ENCODE data around the gene PTPRN2. TPM values are rescaled to one million over a fixed set of nuclear protein-coding genes. Genes with fewer than 3 reads are reported as not detected.

Gene PTPRN2
- total RNA-seq, 1 donor from 2014 or later, result 15.4 TPM

- H3K9me3 Mint-ChIP-seq, result no peaks in the 10 kb centered on the region
- no peak overlapping the region for H3K27ac Mint-ChIP-seq
- peaks cover 2% of the 10 kb centered on the region for H3K4me1 Mint-ChIP-seq (ENCODE audit: unreplicated experiment)
- TF ChIP-seq CTCF (conservative IDR thresholded peaks at IDR 0.05), result no peak
- no peak for DNase-seq (ENCODE audit: extremely low spot score, unreplicated experiment)
- H3K4me3 Mint-ChIP-seq, result no peak overlapping the region
- H3K27me3 Mint-ChIP-seq, result peaks cover 1% of the 10 kb centered on the region
- H3K36me3 Mint-ChIP-seq, result no peaks in the 10 kb centered on the region
Measured at GRCh38 chr7:157621131-157621681, 966.4 kb downstream of the PTPRN2 start.

- Mint-ChIP-seq H3K4me3 (no peak overlapping the region), H3K27me3 (no peaks in the 10 kb centered on the region), H3K9me3 (no peaks in the 10 kb centered on the region), H3K27ac (no peak overlapping the region), H3K4me1 (ENCODE audit: unreplicated experiment) (no peaks in the 10 kb centered on the region), H3K36me3 (no peaks in the 10 kb centered on the region)
- no peak for TF ChIP-seq CTCF (conservative IDR thresholded peaks at IDR 0.05)
- no peak for DNase-seq (ENCODE audit: extremely low spot score, unreplicated experiment)
Measured at GRCh38 chr7:157620616-157621015, 967.0 kb downstream of the PTPRN2 start.

GRCh38 chr7:157619753-157620525, 967.7 kb downstream of the PTPRN2 start:
- no peak for DNase-seq (ENCODE audit: extremely low spot score, unreplicated experiment)
- no peaks in the 10 kb centered on the region for H3K4me1 Mint-ChIP-seq (ENCODE audit: unreplicated experiment)
- H3K36me3 Mint-ChIP-seq, result no peaks in the 10 kb centered on the region
- H3K27ac Mint-ChIP-seq, result no peak overlapping the region
- H3K27me3 Mint-ChIP-seq, result no peaks in the 10 kb centered on the region
- H3K4me3 Mint-ChIP-seq, result no peak overlapping the region
- TF ChIP-seq CTCF (conservative IDR thresholded peaks at IDR 0.05), result no peak
- H3K9me3 Mint-ChIP-seq, result no peaks in the 10 kb centered on the region

GRCh38 chr7:157618823-157619606, 968.6 kb downstream of the PTPRN2 start:
- no peak for TF ChIP-seq CTCF (conservative IDR thresholded peaks at IDR 0.05)
- no peaks in the 10 kb centered on the region for H3K27me3 Mint-ChIP-seq
- H3K4me3 Mint-ChIP-seq, result no peak overlapping the region
- no peak for DNase-seq (ENCODE audit: extremely low spot score, unreplicated experiment)
- H3K36me3 Mint-ChIP-seq, result no peaks in the 10 kb centered on the region
- H3K4me1 Mint-ChIP-seq (ENCODE audit: unreplicated experiment), result no peaks in the 10 kb centered on the region
- H3K9me3 Mint-ChIP-seq, result no peaks in the 10 kb centered on the region
- no peak overlapping the region for H3K27ac Mint-ChIP-seq

- Mint-ChIP-seq H3K27me3 (no peaks in the 10 kb centered on the region), H3K4me1 (ENCODE audit: unreplicated experiment) (no peaks in the 10 kb centered on the region), H3K27ac (no peak overlapping the region), H3K36me3 (no peaks in the 10 kb centered on the region), H3K4me3 (no peak overlapping the region), H3K9me3 (no peaks in the 10 kb centered on the region)
- no peak for DNase-seq (ENCODE audit: extremely low spot score, unreplicated experiment)
- no peak for TF ChIP-seq CTCF (conservative IDR thresholded peaks at IDR 0.05)
Measured at GRCh38 chr7:157618091-157618726, 969.4 kb downstream of the PTPRN2 start.

Data from type B pancreatic cell (in vitro differentiated cells).